ENCODE results near the gene GSC. TPM values are rescaled to one million over a fixed set of nuclear protein-coding genes. Genes with fewer than 3 reads are reported as not detected.

The GSC gene
- polyA plus RNA-seq, 1 donor (not counting 4 experiments of a cell fraction or from before 2014, with no cell fraction given) = not detected

DNA sequence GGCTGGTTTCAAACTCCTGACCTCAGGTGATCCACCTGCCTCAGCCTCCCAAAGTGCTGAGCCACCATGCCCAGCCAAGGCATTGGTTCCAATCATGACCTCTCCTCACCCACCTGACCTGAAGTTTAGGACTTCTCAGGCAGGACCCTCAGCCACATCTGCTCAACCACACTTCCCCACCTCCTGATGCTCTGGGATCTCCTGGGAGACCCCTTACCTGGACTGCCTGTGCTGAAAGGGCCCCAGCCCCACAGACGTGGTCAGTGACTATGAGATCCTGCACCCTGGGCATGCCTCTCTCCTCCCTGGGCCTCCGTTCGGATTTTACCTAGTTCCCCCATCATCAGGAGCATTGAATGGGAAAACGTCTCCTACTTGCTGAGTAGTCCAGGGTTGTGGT lies 18.0 kb downstream of the GSC start:
- TF ChIP-seq, protein P1, sequence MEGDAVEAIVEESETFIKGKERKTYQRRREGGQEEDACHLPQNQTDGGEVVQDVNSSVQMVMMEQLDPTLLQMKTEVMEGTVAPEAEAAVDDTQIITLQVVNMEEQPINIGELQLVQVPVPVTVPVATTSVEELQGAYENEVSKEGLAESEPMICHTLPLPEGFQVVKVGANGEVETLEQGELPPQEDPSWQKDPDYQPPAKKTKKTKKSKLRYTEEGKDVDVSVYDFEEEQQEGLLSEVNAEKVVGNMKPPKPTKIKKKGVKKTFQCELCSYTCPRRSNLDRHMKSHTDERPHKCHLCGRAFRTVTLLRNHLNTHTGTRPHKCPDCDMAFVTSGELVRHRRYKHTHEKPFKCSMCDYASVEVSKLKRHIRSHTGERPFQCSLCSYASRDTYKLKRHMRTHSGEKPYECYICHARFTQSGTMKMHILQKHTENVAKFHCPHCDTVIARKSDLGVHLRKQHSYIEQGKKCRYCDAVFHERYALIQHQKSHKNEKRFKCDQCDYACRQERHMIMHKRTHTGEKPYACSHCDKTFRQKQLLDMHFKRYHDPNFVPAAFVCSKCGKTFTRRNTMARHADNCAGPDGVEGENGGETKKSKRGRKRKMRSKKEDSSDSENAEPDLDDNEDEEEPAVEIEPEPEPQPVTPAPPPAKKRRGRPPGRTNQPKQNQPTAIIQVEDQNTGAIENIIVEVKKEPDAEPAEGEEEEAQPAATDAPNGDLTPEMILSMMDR (optimal IDR thresholded peaks at IDR 0.05 in 1 of 3, IDR thresholded peaks at IDR 0.05 in 1 of 3, conservative IDR thresholded peaks at IDR 0.05 in 1 of 3; ENCODE audit: extremely low read depth in 1 of 3, insufficient read depth in 2 of 3, low read length in 3 of 3) = no peak
- TF ChIP-seq EZH2 (IDR thresholded peaks at IDR 0.05; ENCODE audit: low read length) = no peak
- DNase-seq (ENCODE audit: low read depth, low spot score) = no peak
- H4K20me1 ChIP-seq (ENCODE audit: control insufficient read depth, extremely low read depth, insufficient read depth, low read length) = no peaks in the 10 kb centered on the region
- H3K9me3 ChIP-seq (ENCODE audit: control insufficient read depth, low read depth, low read length) = no peaks in the 10 kb centered on the region
- H2AFZ ChIP-seq (ENCODE audit: control insufficient read depth, low read length) = no peak overlapping the region
- H3K79me2 ChIP-seq (ENCODE audit: control insufficient read depth, insufficient read depth, low read length) = no peaks in the 10 kb centered on the region
- H3K36me3 ChIP-seq (ENCODE audit: control insufficient read depth in 2 of 2, extremely low read depth in 1 of 2, insufficient read depth in 2 of 2, low read length in 2 of 2) = no peaks in the 10 kb centered on the region
- no peak overlapping the region for H3K9ac ChIP-seq (ENCODE audit: control insufficient read depth, extremely low read depth, insufficient read depth, low read length)
- H3K27me3 ChIP-seq (ENCODE audit: control insufficient read depth, extremely low read depth, insufficient read depth, low read length) = no peaks in the 10 kb centered on the region
- dilution Hi-C loops (cut with MboI; ENCODE audit: extremely low pct_ligation_motif_present, low sequenced_read_pairs) = no loop called here
- H3K9me1 ChIP-seq (ENCODE audit: control insufficient read depth, extremely low read depth, insufficient read depth, low read length) = no peaks in the 10 kb centered on the region
- no peak for FAIRE-seq
- no peaks in the 10 kb centered on the region for H3K4me1 ChIP-seq (ENCODE audit: control insufficient read depth, extremely low read depth, insufficient read depth, low read length)
- H3K27ac ChIP-seq (ENCODE audit: control insufficient read depth, insufficient read depth, low read length) = no peak overlapping the region
- no peak overlapping the region for H3K4me2 ChIP-seq (ENCODE audit: control insufficient read depth, extremely low read depth, insufficient read depth, low read depth, low read length)
- H3K4me3 ChIP-seq (ENCODE audit: control insufficient read depth in 2 of 3, extremely low read depth in 1 of 3, insufficient read depth in 2 of 3, low read depth in 1 of 3, low read length in 3 of 3) = no peak overlapping the region

DNA sequence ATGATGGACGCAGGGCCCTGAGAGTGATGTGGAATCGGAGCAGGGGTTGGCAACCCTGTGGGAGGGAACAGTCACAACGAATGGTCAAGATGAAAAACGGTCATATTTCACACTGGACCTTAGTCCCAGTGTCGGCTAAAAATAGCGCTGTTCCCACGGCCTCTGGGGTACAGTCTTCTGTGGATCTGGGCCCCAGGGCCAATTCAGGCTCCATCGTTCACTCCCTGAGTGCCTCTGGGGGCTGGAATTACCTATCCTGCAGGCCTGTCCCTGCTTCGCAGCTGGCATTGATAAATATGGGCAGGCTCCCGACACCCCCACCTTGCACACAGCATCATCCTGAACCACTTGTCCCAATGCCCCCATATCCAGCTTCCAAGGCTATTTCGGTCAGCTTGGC lies 18.6 kb downstream of the GSC start:
- no peak overlapping the region for H2AFZ ChIP-seq (ENCODE audit: control insufficient read depth, low read length)
- no peaks in the 10 kb centered on the region for H4K20me1 ChIP-seq (ENCODE audit: control insufficient read depth, extremely low read depth, insufficient read depth, low read length)
- TF ChIP-seq, protein P1 (optimal IDR thresholded peaks at IDR 0.05 in 1 of 3, IDR thresholded peaks at IDR 0.05 in 1 of 3, conservative IDR thresholded peaks at IDR 0.05 in 1 of 3; ENCODE audit: extremely low read depth in 1 of 3, insufficient read depth in 2 of 3, low read length in 3 of 3) = no peak
- TF ChIP-seq EZH2 (IDR thresholded peaks at IDR 0.05; ENCODE audit: low read length) = no peak
- DNase-seq (ENCODE audit: low read depth, low spot score) (no peak), FAIRE-seq (no peak)
- H3K27me3 ChIP-seq (ENCODE audit: control insufficient read depth, extremely low read depth, insufficient read depth, low read length) = no peaks in the 10 kb centered on the region
- H3K9me3 ChIP-seq (ENCODE audit: control insufficient read depth, low read depth, low read length) = no peaks in the 10 kb centered on the region
- dilution Hi-C loops (cut with MboI; ENCODE audit: extremely low pct_ligation_motif_present, low sequenced_read_pairs) = no loop called here
- H3K9ac ChIP-seq (ENCODE audit: control insufficient read depth, extremely low read depth, insufficient read depth, low read length) = no peak overlapping the region
- no peaks in the 10 kb centered on the region for H3K9me1 ChIP-seq (ENCODE audit: control insufficient read depth, extremely low read depth, insufficient read depth, low read length)
- H3K27ac ChIP-seq (ENCODE audit: control insufficient read depth, insufficient read depth, low read length) = no peak overlapping the region
- no peak overlapping the region for H3K4me2 ChIP-seq (ENCODE audit: control insufficient read depth, extremely low read depth, insufficient read depth, low read depth, low read length)
- H3K36me3 ChIP-seq (ENCODE audit: control insufficient read depth in 2 of 2, extremely low read depth in 1 of 2, insufficient read depth in 2 of 2, low read length in 2 of 2) = no peaks in the 10 kb centered on the region
- H3K79me2 ChIP-seq (ENCODE audit: control insufficient read depth, insufficient read depth, low read length) = no peaks in the 10 kb centered on the region
- no peaks in the 10 kb centered on the region for H3K4me1 ChIP-seq (ENCODE audit: control insufficient read depth, extremely low read depth, insufficient read depth, low read length)
- H3K4me3 ChIP-seq (ENCODE audit: control insufficient read depth in 2 of 3, extremely low read depth in 1 of 3, insufficient read depth in 2 of 3, low read depth in 1 of 3, low read length in 3 of 3) = no peak overlapping the region

Measured in keratinocyte (primary cell).